Endothelial cell of umbilical vein (primary cell): ENCODE data around the gene ANXA5.

Experiments
- EZH2 ChIP-seq: IDR thresholded peaks from 2 replicates; pipeline ENCODE4 v1.6.1; 2012; ENCODE audit warnings: borderline replicate concordance, low read depth, mild to moderate bottlenecking, moderate library complexity, low read length, inconsistent platforms; ENCODE audit not compliant: severe bottlenecking
- GATA2 ChIP-seq: IDR thresholded peaks from 2 replicates; pipeline ENCODE4 v1.7.0; 2011; ENCODE audit warnings: low read depth, mild to moderate bottlenecking, moderate library complexity, mixed read lengths, low read length; ENCODE audit not compliant: insufficient read length, insufficient read depth
- JUN ChIP-seq: IDR thresholded peaks from 2 replicates; pipeline ENCODE4 v1.6.1; 2011; ENCODE audit warnings: borderline replicate concordance, low read depth; ENCODE audit not compliant: insufficient read length, insufficient read depth
- POLR2A ChIP-seq: IDR thresholded peaks from 2 replicates; pipeline ENCODE4 v1.6.1; 2012; ENCODE audit warnings: low read depth, mild to moderate bottlenecking, control low read depth, low read length
- POLR2AphosphoS5 ChIP-seq: IDR thresholded peaks from 2 replicates; pipeline ENCODE4 v1.6.1; 2012; ENCODE audit warnings: low read depth, mild to moderate bottlenecking, control low read depth, low read length, moderate library complexity; ENCODE audit not compliant: insufficient read depth
- TF ChIP-seq, protein P1 (sequence below), 2 donors: IDR thresholded peaks; 1 replicate in 1 of 2; 2 replicates in 1 of 2; pipeline ENCODE4 v1.5.1; 2011; ENCODE audit warnings: low read length in 2 of 2, mild to moderate bottlenecking in 2 of 2, moderate library complexity in 2 of 2, control low read depth in 1 of 2, inconsistent platforms in 1 of 2, low read depth in 1 of 2; ENCODE audit not compliant: insufficient read depth in 1 of 2; ENCODE audit errors: extremely low read depth in 1 of 2
- TF ChIP-seq, protein P2 (sequence below): IDR thresholded peaks from 2 replicates; pipeline ENCODE4 v1.6.1; 2011; ENCODE audit not compliant: insufficient read depth, insufficient read length

DNA sequence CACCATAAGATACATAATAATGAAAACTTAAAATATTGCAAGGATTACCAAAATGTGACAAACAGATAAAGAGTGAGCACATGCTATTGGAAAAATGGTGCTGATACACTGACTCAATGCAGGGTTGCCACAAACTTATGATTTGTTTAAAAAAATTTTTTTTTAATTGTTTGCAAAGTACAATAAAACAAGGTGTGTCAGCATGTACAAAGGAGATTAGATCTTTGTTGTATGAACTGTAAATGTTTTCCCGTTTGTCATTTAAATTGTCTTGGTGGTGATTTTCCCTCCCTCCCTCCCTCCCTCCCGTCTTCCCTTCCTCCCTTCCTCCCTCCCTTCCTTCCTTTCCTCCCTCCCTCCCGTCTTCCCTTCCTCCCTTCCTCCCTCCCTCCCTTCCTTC lies 31.4 kb downstream of the ANXA5 start:
- TF ChIP-seq, protein P1, sequence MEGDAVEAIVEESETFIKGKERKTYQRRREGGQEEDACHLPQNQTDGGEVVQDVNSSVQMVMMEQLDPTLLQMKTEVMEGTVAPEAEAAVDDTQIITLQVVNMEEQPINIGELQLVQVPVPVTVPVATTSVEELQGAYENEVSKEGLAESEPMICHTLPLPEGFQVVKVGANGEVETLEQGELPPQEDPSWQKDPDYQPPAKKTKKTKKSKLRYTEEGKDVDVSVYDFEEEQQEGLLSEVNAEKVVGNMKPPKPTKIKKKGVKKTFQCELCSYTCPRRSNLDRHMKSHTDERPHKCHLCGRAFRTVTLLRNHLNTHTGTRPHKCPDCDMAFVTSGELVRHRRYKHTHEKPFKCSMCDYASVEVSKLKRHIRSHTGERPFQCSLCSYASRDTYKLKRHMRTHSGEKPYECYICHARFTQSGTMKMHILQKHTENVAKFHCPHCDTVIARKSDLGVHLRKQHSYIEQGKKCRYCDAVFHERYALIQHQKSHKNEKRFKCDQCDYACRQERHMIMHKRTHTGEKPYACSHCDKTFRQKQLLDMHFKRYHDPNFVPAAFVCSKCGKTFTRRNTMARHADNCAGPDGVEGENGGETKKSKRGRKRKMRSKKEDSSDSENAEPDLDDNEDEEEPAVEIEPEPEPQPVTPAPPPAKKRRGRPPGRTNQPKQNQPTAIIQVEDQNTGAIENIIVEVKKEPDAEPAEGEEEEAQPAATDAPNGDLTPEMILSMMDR (IDR thresholded peaks at IDR 0.05; ENCODE audit: extremely low read depth in 1 of 2, insufficient read depth in 1 of 2, low read depth in 1 of 2, low read length in 2 of 2), result no peak
- TF ChIP-seq POLR2AphosphoS5 (no peak), POLR2A (no peak), JUN (no peak), EZH2 (no peak), GATA2 (no peak)
- TF ChIP-seq, protein P2, sequence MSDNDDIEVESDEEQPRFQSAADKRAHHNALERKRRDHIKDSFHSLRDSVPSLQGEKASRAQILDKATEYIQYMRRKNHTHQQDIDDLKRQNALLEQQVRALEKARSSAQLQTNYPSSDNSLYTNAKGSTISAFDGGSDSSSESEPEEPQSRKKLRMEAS, result no peak
